GM18861 (cell line): ENCODE results near the gene INS.

Experiments
- ATAC-seq: cut with Tn5 transposase; IDR thresholded peaks from one replicate; pipeline ENCODE4 v1.9.1; 2021; ENCODE audit not compliant: unreplicated experiment

Gene INS

GRCh38 chr11:2122222-2122906 is 38.6 kb downstream of the INS start:
- no peak for ATAC-seq

- ATAC-seq: no peak
These were observed 39.5 kb downstream of the INS start for GRCh38 chr11:2121227-2122130.

- ATAC-seq: no peak
These were observed 40.5 kb downstream of the INS start for GRCh38 chr11:2120359-2121100.

- no peak for ATAC-seq
These were observed 42.3 kb downstream of the INS start for GRCh38 chr11:2118677-2119076.

- no peak for ATAC-seq
These were observed 44.3 kb downstream of the INS start for GRCh38 chr11:2116680-2117079.

GRCh38 chr11:2115308-2115707 is 45.7 kb downstream of the INS start:
- ATAC-seq: no peak

GRCh38 chr11:2114430-2115241 is 46.4 kb downstream of the INS start:
- ATAC-seq: no peak

- no peak for ATAC-seq
These were observed 47.2 kb downstream of the INS start for GRCh38 chr11:2113776-2114175.

GRCh38 chr11:2110521-2110920 is 50.5 kb downstream of the INS start:
- ATAC-seq: no peak
